Caco-2 (cell line): Measurements from ENCODE around the gene SAMD9. TPM values are rescaled to one million over a fixed set of nuclear protein-coding genes. Genes with fewer than 3 reads are reported as not detected.

ENCODE experiments used
- BruUV-seq: library from RNA; stranded (reverse); fragments of 400-500 nt; replicated peaks from 2 replicates; lab custom pipeline; 2021; lab: Mats Ljungman, UMichigan
- CTCF ChIA-PET: fragments of 300-600 bp; sonication (Branson Sonifier 250); formaldehyde crosslinking; loops from one replicate; lab custom pipeline; 2022; ENCODE audit warnings: antibody characterized with exemption; lab: Charles Lee
- POLR2A ChIA-PET: fragments of 300-600 bp; sonication (Branson Sonifier 250); formaldehyde crosslinking; loops from one replicate; lab custom pipeline; 2022; ENCODE audit warnings: antibody characterized with exemption; lab: Charles Lee
- DNase-seq, 2 experiments: peaks; one replicate each; pipeline versions ENCODE4 v3.0.0 to v3.0.0-alpha.2; 2020 to 2022
- H3K27me3 ChIP-seq: replicated peaks from 2 replicates; pipeline ENCODE4 v1.6.0; 2011; ENCODE audit warnings: low read length; ENCODE audit not compliant: control insufficient read depth, insufficient read depth
- H3K36me3 ChIP-seq: 2 replicates; pipeline ENCODE4 v1.5.1; 2011; ENCODE audit warnings: low read length; ENCODE audit not compliant: control insufficient read depth, insufficient read depth
- H3K4me1 ChIP-seq: fragments of 250-450 bp; sonication (Bioruptor Pico); 2 replicates; pipeline ENCODE4 v1.5.1; 2020; ENCODE audit warnings: mild to moderate bottlenecking
- H3K4me3 ChIP-seq: 2 replicates; pipeline ENCODE4 v1.5.1; 2011; ENCODE audit warnings: low read depth, mild to moderate bottlenecking, control low read depth, low read length
- H3K9me3 ChIP-seq: fragments of 250-450 bp; sonication (Bioruptor Pico); 2 replicates; pipeline ENCODE4 v1.5.1; 2020; ENCODE audit warnings: mild to moderate bottlenecking, moderate library complexity
- H3K27ac Mint-ChIP-seq: one replicate; pipeline ENCODE4 v1.8.0; 2022; ENCODE audit warnings: mixed read lengths; ENCODE audit not compliant: unreplicated experiment
- H3K27me3 Mint-ChIP-seq: one replicate; pipeline ENCODE4 v1.8.0; 2022; ENCODE audit warnings: mixed read lengths; ENCODE audit not compliant: insufficient read depth, unreplicated experiment
- H3K36me3 Mint-ChIP-seq: one replicate; pipeline ENCODE4 v1.8.0; 2022; ENCODE audit warnings: mild to moderate bottlenecking, mixed read lengths; ENCODE audit not compliant: insufficient read depth, unreplicated experiment
- H3K4me1 Mint-ChIP-seq: one replicate; pipeline ENCODE4 v1.8.0; 2022; ENCODE audit warnings: low read depth, mixed read lengths; ENCODE audit not compliant: unreplicated experiment
- H3K4me3 Mint-ChIP-seq: one replicate; pipeline ENCODE4 v1.8.0; 2022; ENCODE audit warnings: mild to moderate bottlenecking, moderate library complexity, mixed read lengths; ENCODE audit not compliant: unreplicated experiment
- H3K9me3 Mint-ChIP-seq: one replicate; pipeline ENCODE4 v1.8.0; 2022; ENCODE audit warnings: mixed read lengths; ENCODE audit not compliant: unreplicated experiment
- intact Hi-C: fragments of 100-400 bp; cut with micrococcal nuclease; formaldehyde crosslinking; loops from one replicate; pipeline ENCODE4 v1.10.0; 2022; ENCODE audit not compliant: unreplicated experiment
- total RNA-seq: library from RNA; stranded (reverse); gene quantifications from 2 replicates; pipeline ENCODE4 v1.2.3, GENCODE V29; 2022
- TF ChIP-seq, protein P1 (sequence below), 2 experiments: fragments of 200-600 bp in 1 of 2; IDR thresholded peaks; 1 replicate in 1 of 2; 2 replicates in 1 of 2; pipeline versions ENCODE4 v1.5.1 to v1.8.0; 2011 to 2022; ENCODE audit warnings: antibody characterized with exemption in 1 of 2, control low read depth in 1 of 2, inconsistent platforms in 1 of 2, low read depth in 1 of 2, low read length in 1 of 2, mild to moderate bottlenecking in 1 of 2, moderate library complexity in 1 of 2; ENCODE audit not compliant: insufficient read depth in 1 of 2, severe bottlenecking in 1 of 2, unreplicated experiment in 1 of 2

The SAMD9 gene
- total RNA-seq, 1 experiment from 2014 or later, result 0.64 TPM

DNA sequence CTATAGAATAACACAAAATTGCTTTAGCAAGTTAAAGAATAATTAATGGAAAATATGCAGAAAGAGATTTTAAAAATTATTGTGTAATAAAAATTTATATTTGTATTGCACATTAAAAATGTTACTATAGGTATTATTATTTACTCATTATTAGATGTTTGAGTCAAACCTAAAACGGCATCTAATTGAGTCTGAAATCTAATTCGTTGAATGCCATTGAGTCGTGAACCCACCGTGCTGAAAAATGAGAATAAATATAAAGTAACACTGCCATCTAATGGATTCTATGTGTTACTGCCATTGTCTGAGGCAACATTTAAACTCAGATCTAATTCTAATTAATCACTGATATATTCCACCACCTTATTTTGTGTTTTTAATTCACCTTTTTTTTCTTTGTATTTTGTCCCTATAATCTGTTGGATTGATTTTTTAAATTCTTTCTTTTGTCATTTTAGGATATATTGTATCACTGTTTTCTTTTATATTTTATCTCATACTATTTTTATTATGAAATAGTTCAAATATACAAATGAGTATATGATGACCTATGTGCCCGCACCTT is 62.2 kb downstream of the SAMD9 start:
- ChIA-PET CTCF (no interaction called here), POLR2A (no interaction called here)
- no peaks in the 10 kb centered on the region for H3K4me1 ChIP-seq
- BruUV-seq, result no TSS peak
- intact Hi-C loops, result loop anchor here (1.0 to 5.0 kb wide), 5 partner anchors 175 to 528 kb away; partner anchors contain the start of genes PEX1 and RBM48
- H3K27me3 Mint-ChIP-seq, result no peaks in the 10 kb centered on the region
- H3K36me3 ChIP-seq, result no peaks in the 10 kb centered on the region
- no peaks in the 10 kb centered on the region for H3K9me3 ChIP-seq
- no peaks in the 10 kb centered on the region for H3K27me3 ChIP-seq
- no peak overlapping the region for H3K4me3 Mint-ChIP-seq
- H3K36me3 Mint-ChIP-seq, result no peaks in the 10 kb centered on the region
- no peaks in the 10 kb centered on the region for H3K4me1 Mint-ChIP-seq
- peak in 1 of 2 experiments; percentile 21 for DNase-seq
- no peaks in the 10 kb centered on the region for H3K9me3 Mint-ChIP-seq
- H3K27ac Mint-ChIP-seq, result no peak overlapping the region
- TF ChIP-seq, protein P1, sequence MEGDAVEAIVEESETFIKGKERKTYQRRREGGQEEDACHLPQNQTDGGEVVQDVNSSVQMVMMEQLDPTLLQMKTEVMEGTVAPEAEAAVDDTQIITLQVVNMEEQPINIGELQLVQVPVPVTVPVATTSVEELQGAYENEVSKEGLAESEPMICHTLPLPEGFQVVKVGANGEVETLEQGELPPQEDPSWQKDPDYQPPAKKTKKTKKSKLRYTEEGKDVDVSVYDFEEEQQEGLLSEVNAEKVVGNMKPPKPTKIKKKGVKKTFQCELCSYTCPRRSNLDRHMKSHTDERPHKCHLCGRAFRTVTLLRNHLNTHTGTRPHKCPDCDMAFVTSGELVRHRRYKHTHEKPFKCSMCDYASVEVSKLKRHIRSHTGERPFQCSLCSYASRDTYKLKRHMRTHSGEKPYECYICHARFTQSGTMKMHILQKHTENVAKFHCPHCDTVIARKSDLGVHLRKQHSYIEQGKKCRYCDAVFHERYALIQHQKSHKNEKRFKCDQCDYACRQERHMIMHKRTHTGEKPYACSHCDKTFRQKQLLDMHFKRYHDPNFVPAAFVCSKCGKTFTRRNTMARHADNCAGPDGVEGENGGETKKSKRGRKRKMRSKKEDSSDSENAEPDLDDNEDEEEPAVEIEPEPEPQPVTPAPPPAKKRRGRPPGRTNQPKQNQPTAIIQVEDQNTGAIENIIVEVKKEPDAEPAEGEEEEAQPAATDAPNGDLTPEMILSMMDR (IDR thresholded peaks at IDR 0.05; ENCODE audit: insufficient read depth in 1 of 2, low read depth in 1 of 2, low read length in 1 of 2, severe bottlenecking in 1 of 2, unreplicated experiment in 1 of 2), result peak; percentile 50 to 76
- no peak overlapping the region for H3K4me3 ChIP-seq

DNA sequence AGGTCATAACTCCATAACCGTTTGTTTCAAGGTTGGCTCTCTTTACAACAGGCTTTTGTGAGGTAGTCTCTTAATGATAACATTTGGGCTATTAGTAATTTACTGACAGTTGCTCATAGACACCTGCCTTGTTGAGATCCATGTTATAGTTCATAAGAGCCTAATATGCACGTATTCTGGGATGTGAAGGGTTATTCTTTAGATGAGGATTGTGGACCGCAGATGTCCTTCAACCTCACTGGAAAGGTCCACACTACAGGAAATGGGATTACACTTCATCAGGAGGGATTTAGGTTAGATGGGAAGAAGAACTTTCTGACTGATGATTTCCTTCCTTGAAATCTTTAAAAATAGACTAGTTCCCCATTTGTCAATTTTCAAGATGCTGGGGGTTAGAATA is 62.8 kb downstream of the SAMD9 start:
- Mint-ChIP-seq H3K27ac (no peak overlapping the region), H3K9me3 (no peaks in the 10 kb centered on the region), H3K4me3 (no peak overlapping the region), H3K27me3 (no peaks in the 10 kb centered on the region), H3K4me1 (no peaks in the 10 kb centered on the region), H3K36me3 (no peaks in the 10 kb centered on the region)
- no peak for DNase-seq
- H3K4me1 ChIP-seq, result no peaks in the 10 kb centered on the region
- CTCF ChIA-PET, result no interaction called here
- H3K36me3 ChIP-seq, result no peaks in the 10 kb centered on the region
- H3K9me3 ChIP-seq, result no peaks in the 10 kb centered on the region
- POLR2A ChIA-PET, result no interaction called here
- TF ChIP-seq, protein P1 (IDR thresholded peaks at IDR 0.05; ENCODE audit: insufficient read depth in 1 of 2, low read depth in 1 of 2, low read length in 1 of 2, severe bottlenecking in 1 of 2, unreplicated experiment in 1 of 2), result no peak
- no peak overlapping the region for H3K4me3 ChIP-seq
- no peaks in the 10 kb centered on the region for H3K27me3 ChIP-seq
- intact Hi-C loops, result loop anchor here (1.0 to 5.0 kb wide), 5 partner anchors 175 to 528 kb away; partner anchors contain the start of genes PEX1 and RBM48
- no TSS peak for BruUV-seq

DNA sequence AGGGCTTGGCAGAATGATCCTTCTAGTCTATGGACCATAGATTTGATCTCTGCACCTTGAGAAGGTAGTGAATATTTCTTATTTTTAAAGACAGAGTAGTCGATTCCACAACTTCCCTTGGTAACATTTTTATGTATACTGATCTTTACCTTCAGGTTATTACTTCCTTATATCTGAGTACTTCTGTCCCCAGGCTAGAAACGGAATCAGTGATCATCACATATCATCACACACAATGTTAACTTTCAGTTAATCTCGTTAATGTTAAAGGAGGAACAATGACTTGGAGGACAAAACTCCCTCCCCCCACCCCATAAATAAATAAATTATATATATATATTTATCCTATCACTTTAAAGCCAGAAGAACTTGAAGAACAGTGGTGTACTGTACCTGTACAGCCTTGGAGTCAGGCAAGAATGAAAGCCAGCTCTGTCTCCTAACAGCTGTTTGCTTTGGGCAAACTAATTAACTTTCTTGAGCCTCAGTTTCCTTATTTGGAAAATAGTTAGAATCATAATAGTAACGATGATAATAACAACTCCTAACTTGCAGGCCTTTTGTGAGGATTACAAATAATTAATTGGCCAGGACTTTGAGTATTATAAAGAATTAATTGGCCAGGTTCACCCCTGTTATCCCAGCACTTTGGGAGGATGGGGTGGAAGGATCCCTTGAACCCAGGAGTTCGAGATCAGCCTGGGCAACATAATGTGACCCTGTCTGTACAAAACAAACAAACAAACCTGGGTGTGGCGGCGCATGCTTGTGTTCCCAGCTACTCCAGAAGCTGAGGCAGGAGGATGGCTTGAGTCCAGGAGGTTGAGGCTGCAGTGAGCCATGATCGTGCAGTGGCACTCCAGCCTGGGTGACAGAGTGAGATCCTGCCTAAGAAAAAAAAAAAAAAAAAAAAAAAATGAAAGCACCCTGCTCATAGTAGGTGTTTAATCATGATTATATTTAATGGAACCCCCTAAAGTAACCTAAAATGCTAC is 63.5 kb downstream of the SAMD9 start:
- Histone ChIP-seq H3K4me3 (no peak overlapping the region), H3K4me1 (no peaks in the 10 kb centered on the region), H3K36me3 (no peaks in the 10 kb centered on the region), H3K9me3 (no peaks in the 10 kb centered on the region; the same call in 1 of the 2 replicates), H3K27me3 (no peaks in the 10 kb centered on the region)
- Mint-ChIP-seq H3K27ac (no peak overlapping the region), H3K4me1 (no peaks in the 10 kb centered on the region), H3K9me3 (no peaks in the 10 kb centered on the region), H3K36me3 (no peaks in the 10 kb centered on the region), H3K27me3 (no peaks in the 10 kb centered on the region), H3K4me3 (no peak overlapping the region)
- no TSS peak for BruUV-seq
- POLR2A ChIA-PET, result no interaction called here
- TF ChIP-seq, protein P1 (IDR thresholded peaks at IDR 0.05; ENCODE audit: insufficient read depth in 1 of 2, low read depth in 1 of 2, low read length in 1 of 2, severe bottlenecking in 1 of 2, unreplicated experiment in 1 of 2), result no peak
- CTCF ChIA-PET, result no interaction called here
- DNase-seq, result no peak
- intact Hi-C loops, result no loop called here
